HCT116 (cell line): ENCODE data around the gene TAB3. TPM values are rescaled to one million over a fixed set of nuclear protein-coding genes. Genes with fewer than 3 reads are reported as not detected.

ENCODE experiments used
- ATAC-seq: fragments of 200-7000 bp; cut with Tn5 transposase; 2 replicates; pipeline ENCODE4 v1.9.1; 2020; ENCODE audit warnings: mild to moderate bottlenecking, moderate library complexity
- BruUV-seq: library from RNA; stranded (reverse); fragments of 400-500 nt; replicated peaks from 2 replicates; lab custom pipeline; 2021; lab: Mats Ljungman, UMichigan
- CTCF ChIA-PET: fragments of 300-600 bp; sonication (Branson Sonifier 250); formaldehyde crosslinking; loops from one replicate; lab custom pipeline; 2021; ENCODE audit warnings: antibody characterized with exemption; lab: Charles Lee
- POLR2A ChIA-PET: fragments of 300-600, 350-600 bp; sonication (Branson Sonifier 250); formaldehyde crosslinking; loops from one replicate; lab custom pipeline; 2021; ENCODE audit warnings: antibody characterized with exemption; lab: Charles Lee
- RAD21 ChIA-PET, 2 experiments: fragments of 300-600 bp; sonication (Branson Sonifier 250); formaldehyde crosslinking; loops; one replicate each; lab custom pipeline; 2023; ENCODE audit warnings: low total read pairs in 2 of 2; ENCODE audit not compliant: uncharacterized antibody in 2 of 2, unreplicated experiment in 2 of 2, low non-redundant PET in 1 of 2; lab: Charles Lee
- DNase-seq: peaks from one replicate; pipeline ENCODE4 v3.0.0-alpha.2; 2010; ENCODE audit warnings: low read depth, low spot score
- H2AFZ ChIP-seq: fragments of 200-600 bp; shearing (Covaris generic), sonication (generic); 2 replicates; pipeline ENCODE4 v1.6.1; 2017; ENCODE audit warnings: low read depth, mixed run types, mixed read lengths, antibody characterized with exemption, low read length; ENCODE audit not compliant: poor library complexity, severe bottlenecking
- H3K27ac ChIP-seq: 2 replicates; pipeline ENCODE4 v1.5.1; 2012; ENCODE audit warnings: low read depth, low read length
- H3K27me3 ChIP-seq: fragments of 200-600 bp; sonication (generic); 2 replicates; pipeline ENCODE4 v1.6.1; 2016; ENCODE audit warnings: mixed run types, low read length, mixed read lengths; ENCODE audit not compliant: insufficient read depth
- H3K36me3 ChIP-seq, 2 experiments: fragments of 200-500 bp in 1 of 2; fragments of 200-600 bp in 1 of 2; sonication (Bioruptor generic) in 1 of 2; sonication (generic) in 1 of 2; 2 replicates each; pipeline versions ENCODE4 v1.5.1 to v1.6.1; 2014 to 2016; ENCODE audit warnings: low read length in 2 of 2, inconsistent platforms in 1 of 2, mixed read lengths in 1 of 2, mixed run types in 1 of 2; ENCODE audit not compliant: insufficient read depth in 2 of 2, control insufficient read depth in 1 of 2
- H3K4me1 ChIP-seq, 2 experiments: fragments of 200-600 bp in 1 of 2; sonication (generic) in 1 of 2; 2 replicates each; pipeline versions ENCODE4 v1.5.1 to v1.6.1; 2012 to 2017; ENCODE audit warnings: low read length in 2 of 2, inconsistent platforms in 1 of 2, mild to moderate bottlenecking in 1 of 2, mixed read lengths in 1 of 2, mixed run types in 1 of 2, moderate library complexity in 1 of 2; ENCODE audit not compliant: insufficient read depth in 2 of 2, control insufficient read depth in 1 of 2
- H3K4me2 ChIP-seq: fragments of 200-600 bp; sonication (generic); 2 replicates; pipeline ENCODE4 v1.6.1; 2017; ENCODE audit warnings: mixed run types, low read length, mixed read lengths
- H3K4me3 ChIP-seq, 2 experiments: fragments of 200-600 bp in 1 of 2; sonication (generic) in 1 of 2; replicated peaks in 1 of 2; 2 replicates each; pipeline ENCODE4 v1.5.1; 2011 to 2016; ENCODE audit warnings: low read length in 2 of 2, control low read depth in 1 of 2, low read depth in 1 of 2, mild to moderate bottlenecking in 1 of 2, mixed read lengths in 1 of 2, mixed run types in 1 of 2
- H3K79me2 ChIP-seq: fragments of 200-600 bp; sonication (generic); 2 replicates; pipeline ENCODE4 v1.6.1; 2017; ENCODE audit warnings: mild to moderate bottlenecking, mixed run types, low read length, moderate library complexity, mixed read lengths; ENCODE audit not compliant: insufficient read depth
- H3K9ac ChIP-seq: fragments of 200-600 bp; sonication (generic); 2 replicates; pipeline ENCODE4 v1.6.1; 2016; ENCODE audit warnings: low read length, mixed read lengths
- H3K9me2 ChIP-seq: fragments of 200-600 bp; sonication (generic), shearing (Covaris generic); 2 replicates; pipeline ENCODE4 v1.6.1; 2017; ENCODE audit warnings: mixed run types, mild to moderate bottlenecking, moderate library complexity; ENCODE audit not compliant: insufficient read depth
- H3K9me3 ChIP-seq, 2 experiments: fragments of 200-500 bp in 1 of 2; fragments of 200-600 bp in 1 of 2; sonication (Bioruptor generic) in 1 of 2; sonication (generic) in 1 of 2; 2 replicates each; pipeline ENCODE4 v1.6.1; 2014 to 2017; ENCODE audit warnings: low read length in 2 of 2, mixed read lengths in 2 of 2, inconsistent platforms in 1 of 2, low read depth in 1 of 2, mild to moderate bottlenecking in 1 of 2, mixed run types in 1 of 2, moderate library complexity in 1 of 2; ENCODE audit not compliant: control insufficient read depth in 1 of 2, insufficient read depth in 1 of 2
- H4K20me1 ChIP-seq: fragments of 200-600 bp; sonication (generic), shearing (Covaris generic); 2 replicates; pipeline ENCODE4 v1.6.1; 2017; ENCODE audit warnings: mixed run types, mild to moderate bottlenecking, moderate library complexity; ENCODE audit not compliant: insufficient read depth
- ATF3 ChIP-seq: IDR thresholded peaks from 2 replicates; pipeline ENCODE4 v1.6.1; 2012
- CBX3 ChIP-seq: IDR thresholded peaks from 2 replicates; pipeline ENCODE4 v1.6.1; 2012; ENCODE audit warnings: low read depth
- CEBPB ChIP-seq: IDR thresholded peaks from 2 replicates; pipeline ENCODE4 v1.6.1; 2012; ENCODE audit warnings: low read depth
- CTCF ChIP-seq, 3 experiments: fragments of 200-600 bp in 1 of 3; sonication (generic) in 1 of 3; IDR thresholded peaks in 2 of 3; conservative IDR thresholded peaks in 1 of 3; 2 replicates each; pipeline ENCODE4 v1.5.1; 2012 to 2017; ENCODE audit warnings: low read depth in 2 of 3, low read length in 2 of 3, antibody characterized with exemption in 1 of 3, borderline replicate concordance in 1 of 3, control low read depth in 1 of 3, mild to moderate bottlenecking in 1 of 3, mixed read lengths in 1 of 3, mixed run types in 1 of 3, moderate library complexity in 1 of 3; ENCODE audit not compliant: insufficient read depth in 1 of 3
- ELF1 ChIP-seq: IDR thresholded peaks from 2 replicates; pipeline ENCODE4 v1.6.1; 2012; ENCODE audit warnings: low read depth, borderline replicate concordance
- FOSL1 ChIP-seq: IDR thresholded peaks from 2 replicates; pipeline ENCODE4 v1.6.1; 2012; ENCODE audit warnings: low read depth
- YY1 ChIP-seq: IDR thresholded peaks from 2 replicates; pipeline ENCODE4 v1.6.1; 2011; ENCODE audit warnings: low read length, low read depth, moderate library complexity, mild to moderate bottlenecking; ENCODE audit not compliant: insufficient replicate concordance; ENCODE audit errors: extremely low read depth
- ZBTB33 ChIP-seq: IDR thresholded peaks from 2 replicates; pipeline ENCODE4 v1.6.1; 2011; ENCODE audit warnings: mild to moderate bottlenecking, low read length, moderate library complexity; ENCODE audit not compliant: insufficient replicate concordance; ENCODE audit errors: extremely low read depth
- ZNF274 ChIP-seq: fragments of 200-500 bp; sonication (Bioruptor generic); IDR thresholded peaks from 2 replicates; pipeline ENCODE4 v1.6.1; 2014; ENCODE audit warnings: mild to moderate bottlenecking, low read depth, low read length, inconsistent platforms
- intact Hi-C: fragments of 100-400 bp; cut with micrococcal nuclease; formaldehyde crosslinking; loops from 2 replicates; pipeline ENCODE4 v1.10.0; 2022
- total RNA-seq: library from RNA; stranded (reverse); gene quantifications from one replicate; pipeline ENCODE4 v1.2.1, GENCODE V29; 2021; ENCODE audit not compliant: unreplicated experiment

Gene TAB3
- total RNA-seq, 1 experiment from 2014 or later = 11.2 TPM

- no peak overlapping the region for H3K4me3 ChIP-seq
- POLR2A ChIA-PET = no interaction called here
- DNase-seq (no peak), ATAC-seq (no peak)
- no peaks in the 10 kb centered on the region for H3K4me1 ChIP-seq
- CTCF ChIA-PET = no interaction called here
- TF ChIP-seq YY1 = no peak
- no peak for TF ChIP-seq CEBPB
- TF ChIP-seq ZNF274 = no peak
- no peak for TF ChIP-seq CTCF (IDR thresholded peaks at IDR 0.05 in 2 of 3, conservative IDR thresholded peaks at IDR 0.05 in 1 of 3; ENCODE audit: borderline replicate concordance in 1 of 3, insufficient read depth in 1 of 3, low read depth in 2 of 3, low read length in 2 of 3)
- TF ChIP-seq ATF3 = no peak
- TF ChIP-seq ZBTB33 = no peak
- no peak for TF ChIP-seq CBX3
- no peak for TF ChIP-seq FOSL1
- no peak for TF ChIP-seq ELF1
- H4K20me1 ChIP-seq = no peaks in the 10 kb centered on the region
- no peak overlapping the region for H3K9ac ChIP-seq
- BruUV-seq = no TSS peak
- H2AFZ ChIP-seq = no peak overlapping the region
- intact Hi-C loops = no loop called here
- H3K4me2 ChIP-seq = no peak overlapping the region
- RAD21 ChIA-PET = no interaction called here
- no peaks in the 10 kb centered on the region for H3K79me2 ChIP-seq
- H3K9me2 ChIP-seq = no peaks in the 10 kb centered on the region
- H3K27ac ChIP-seq = no peak overlapping the region
- no peaks in the 10 kb centered on the region for H3K27me3 ChIP-seq
- H3K36me3 ChIP-seq = no peaks in the 10 kb centered on the region
- no peaks in the 10 kb centered on the region for H3K9me3 ChIP-seq
Observed at GRCh38 chrX:30793075-30793766, 95.8 kb downstream of the TAB3 start.
